Endodermal cell (in vitro differentiated cells): ENCODE data around the gene ADAMTS13. TPM values are rescaled to one million over a fixed set of nuclear protein-coding genes. Genes with fewer than 3 reads are reported as not detected.

ENCODE experiments used
- DNase-seq: peaks from one replicate; pipeline ENCODE4 v3.0.0-alpha.2; 2017
- H3K27ac ChIP-seq: 2 replicates; pipeline ENCODE4 v1.5.1; 2013; ENCODE audit warnings: mild to moderate bottlenecking, low read depth, low read length, moderate library complexity
- H3K27me3 ChIP-seq: 2 replicates; pipeline ENCODE4 v1.6.1; 2013; ENCODE audit warnings: mild to moderate bottlenecking, low read length, moderate library complexity; ENCODE audit not compliant: insufficient read depth, control insufficient read depth, poor library complexity, severe bottlenecking
- H3K36me3 ChIP-seq: 2 replicates; pipeline ENCODE4 v1.7.0; 2013; ENCODE audit warnings: mild to moderate bottlenecking, low read length, moderate library complexity; ENCODE audit not compliant: control insufficient read depth, insufficient read depth
- H3K4me1 ChIP-seq: one replicate; pipeline ENCODE4 v1.7.0; 2013; ENCODE audit warnings: low read length; ENCODE audit not compliant: control insufficient read depth, insufficient read depth
- H3K4me3 ChIP-seq: 2 replicates; pipeline ENCODE4 v1.5.1; 2013; ENCODE audit warnings: mild to moderate bottlenecking, low read length, moderate library complexity
- H3K9ac ChIP-seq: 2 replicates; pipeline ENCODE4 v1.6.1; 2013; ENCODE audit warnings: mild to moderate bottlenecking, low read length, moderate library complexity; ENCODE audit not compliant: poor library complexity, severe bottlenecking; ENCODE audit errors: extremely low read depth
- H3K9me3 ChIP-seq: 2 replicates; pipeline ENCODE4 v1.6.1; 2013; ENCODE audit warnings: mild to moderate bottlenecking, low read length, moderate library complexity; ENCODE audit not compliant: control insufficient read depth
- H3K27ac Mint-ChIP-seq: 2 replicates; pipeline ENCODE4 v1.8.0; 2020; ENCODE audit warnings: mixed read lengths
- H3K27me3 Mint-ChIP-seq: 2 replicates; pipeline ENCODE4 v1.8.0; 2021; ENCODE audit warnings: mild to moderate bottlenecking, mixed read lengths; ENCODE audit not compliant: insufficient read depth
- H3K36me3 Mint-ChIP-seq: 2 replicates; pipeline ENCODE4 v1.8.0; 2020; ENCODE audit warnings: low read depth, mixed read lengths
- H3K4me1 Mint-ChIP-seq: 2 replicates; pipeline ENCODE4 v1.8.0; 2020; ENCODE audit warnings: mixed read lengths
- H3K4me3 Mint-ChIP-seq: 2 replicates; pipeline ENCODE4 v1.8.0; 2020; ENCODE audit warnings: mild to moderate bottlenecking, moderate library complexity, mixed read lengths
- H3K9me3 Mint-ChIP-seq: 2 replicates; pipeline ENCODE4 v1.8.0; 2020; ENCODE audit warnings: mild to moderate bottlenecking, mixed read lengths
- WGBS, 2 experiments: methylation state at CpG; one replicate each; pipeline versions ENCODE4 v1.1.5 to v1.1.7; 2013; ENCODE audit warnings: missing lambda C conversion rate in 2 of 2, mixed read lengths in 1 of 2; ENCODE audit not compliant: insufficient coverage in 1 of 2, insufficient read length in 1 of 2; 5-methylcytosine and 5-hydroxymethylcytosine counted together
- total RNA-seq, 2 donors: library from RNA; stranded (reverse); fragmentation: NEBNext Ultra II Directional in 1 of 2; extraction: Animal tissue kit (Norgen Biotek cat#: 25700) in 1 of 2; gene quantifications; 2 replicates in 1 of 2; 3 replicates in 1 of 2; pipeline ENCODE4 v1.2.1, GENCODE V29; 2021
- TF ChIP-seq, protein P1 (sequence below): fragments of 200-600 bp; sonication (generic); conservative IDR thresholded peaks from 2 replicates; pipeline ENCODE4 v1.5.0; 2021; ENCODE audit warnings: antibody characterized with exemption, mild to moderate bottlenecking

Gene ADAMTS13
- total RNA-seq, 2 donors from 2014 or later = 13.5 to 21.7 TPM

DNA sequence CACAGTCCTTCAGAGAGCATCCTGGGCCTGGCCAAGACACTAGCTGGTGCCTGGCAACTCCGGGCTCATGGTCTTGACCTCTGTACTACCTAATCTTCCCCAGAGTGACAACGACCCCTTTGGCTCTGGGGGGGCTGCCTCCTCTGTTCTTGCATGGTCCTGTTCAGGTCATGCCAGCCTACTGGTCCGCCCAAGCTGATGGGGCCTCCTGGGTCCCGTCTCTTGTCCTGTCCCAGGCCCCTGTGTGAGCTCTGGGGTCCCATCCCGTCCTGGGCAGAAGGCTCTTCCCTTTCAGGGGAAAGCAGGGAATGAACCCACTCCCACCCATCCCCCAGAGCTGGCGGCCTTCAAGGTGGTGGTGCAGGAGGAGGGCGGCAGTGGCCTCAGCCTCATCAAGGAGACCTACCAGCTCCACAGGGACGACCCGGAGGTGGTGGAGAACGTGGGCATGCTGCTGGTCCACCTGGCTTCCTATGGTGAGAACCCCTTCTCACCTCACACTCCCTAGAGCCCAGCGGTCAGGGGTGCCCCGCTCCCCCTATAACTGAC lies 17.6 kb upstream of the ADAMTS13 start:
- Histone ChIP-seq H3K36me3 (peaks cover 33% of the 10 kb centered on the region), H3K4me1 (no peaks in the 10 kb centered on the region), H3K27me3 (no peaks in the 10 kb centered on the region), H3K27ac (no peak overlapping the region), H3K4me3 (no peak overlapping the region), H3K9ac (no peak overlapping the region), H3K9me3 (no peaks in the 10 kb centered on the region)
- no peak for DNase-seq
- TF ChIP-seq, protein P1, sequence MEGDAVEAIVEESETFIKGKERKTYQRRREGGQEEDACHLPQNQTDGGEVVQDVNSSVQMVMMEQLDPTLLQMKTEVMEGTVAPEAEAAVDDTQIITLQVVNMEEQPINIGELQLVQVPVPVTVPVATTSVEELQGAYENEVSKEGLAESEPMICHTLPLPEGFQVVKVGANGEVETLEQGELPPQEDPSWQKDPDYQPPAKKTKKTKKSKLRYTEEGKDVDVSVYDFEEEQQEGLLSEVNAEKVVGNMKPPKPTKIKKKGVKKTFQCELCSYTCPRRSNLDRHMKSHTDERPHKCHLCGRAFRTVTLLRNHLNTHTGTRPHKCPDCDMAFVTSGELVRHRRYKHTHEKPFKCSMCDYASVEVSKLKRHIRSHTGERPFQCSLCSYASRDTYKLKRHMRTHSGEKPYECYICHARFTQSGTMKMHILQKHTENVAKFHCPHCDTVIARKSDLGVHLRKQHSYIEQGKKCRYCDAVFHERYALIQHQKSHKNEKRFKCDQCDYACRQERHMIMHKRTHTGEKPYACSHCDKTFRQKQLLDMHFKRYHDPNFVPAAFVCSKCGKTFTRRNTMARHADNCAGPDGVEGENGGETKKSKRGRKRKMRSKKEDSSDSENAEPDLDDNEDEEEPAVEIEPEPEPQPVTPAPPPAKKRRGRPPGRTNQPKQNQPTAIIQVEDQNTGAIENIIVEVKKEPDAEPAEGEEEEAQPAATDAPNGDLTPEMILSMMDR = no peak
- WGBS, 2 experiments = 94 to 95% methylated on average over 6 to 12 of the region's 12 CpGs
- Mint-ChIP-seq H3K9me3 (no peaks in the 10 kb centered on the region), H3K4me3 (no peak overlapping the region), H3K27me3 (no peaks in the 10 kb centered on the region), H3K36me3 (peaks cover 37% of the 10 kb centered on the region), H3K4me1 (no peaks in the 10 kb centered on the region), H3K27ac (no peak overlapping the region)

DNA sequence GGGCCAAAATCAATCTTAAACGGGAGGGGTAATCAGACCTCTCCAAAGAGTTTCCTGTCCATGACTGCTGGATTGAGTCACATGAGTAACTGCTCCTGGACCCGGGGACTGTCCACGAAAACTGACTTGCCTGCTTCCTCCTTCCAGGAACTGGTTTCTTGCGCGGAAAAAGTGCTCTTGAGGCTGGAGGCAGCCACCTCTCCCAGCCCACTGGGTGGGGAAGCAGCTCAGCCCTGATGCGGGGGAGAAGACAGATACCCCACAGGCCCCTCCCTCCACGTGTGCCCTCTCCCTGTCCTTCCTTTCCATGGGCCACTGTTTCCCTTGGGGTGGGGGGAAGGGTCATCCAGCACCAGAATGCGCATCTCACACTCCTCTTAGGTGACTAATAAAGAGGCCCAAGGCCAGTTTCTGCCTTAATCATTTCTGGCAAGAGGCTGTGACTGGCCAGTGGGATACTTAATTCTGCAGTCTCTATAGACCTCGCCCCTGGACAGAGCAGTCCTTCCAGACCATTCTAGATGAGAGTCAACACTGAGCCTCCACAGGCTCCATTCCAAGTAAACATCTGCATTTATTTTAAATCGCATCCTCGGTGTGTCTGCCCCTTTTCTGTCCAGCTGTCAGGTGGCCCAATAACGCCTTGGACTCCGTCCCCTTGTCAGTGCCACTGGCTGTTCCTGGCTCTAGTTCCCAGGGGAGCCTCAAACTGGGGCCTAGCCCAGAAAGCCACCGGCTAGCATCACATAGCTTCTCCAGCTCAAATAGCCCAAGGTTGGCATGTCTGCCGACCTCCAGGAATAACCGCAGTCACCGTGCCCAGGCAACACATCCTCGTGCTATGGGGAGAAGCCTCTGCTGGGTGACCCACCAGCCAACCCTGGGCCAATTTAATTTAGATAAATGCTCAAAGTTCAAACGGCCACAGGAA lies 16.4 kb upstream of the ADAMTS13 start:
- Mint-ChIP-seq H3K4me3 (no peak overlapping the region), H3K4me1 (no peaks in the 10 kb centered on the region), H3K27ac (peak overlapping the region; percentile 39), H3K27me3 (no peaks in the 10 kb centered on the region), H3K9me3 (no peaks in the 10 kb centered on the region), H3K36me3 (peaks cover 50% of the 10 kb centered on the region)
- no peak overlapping the region for H3K27ac ChIP-seq
- no peak overlapping the region for H3K9ac ChIP-seq
- TF ChIP-seq, protein P1 = no peak
- H3K9me3 ChIP-seq = no peaks in the 10 kb centered on the region
- H3K27me3 ChIP-seq = no peaks in the 10 kb centered on the region
- no peak for DNase-seq
- no peak overlapping the region for H3K4me3 ChIP-seq
- no peaks in the 10 kb centered on the region for H3K4me1 ChIP-seq
- H3K36me3 ChIP-seq = peaks cover 46% of the 10 kb centered on the region
- WGBS, 2 experiments = 87 to 89% methylated on average over 13 to 19 of the region's 19 CpGs

DNA sequence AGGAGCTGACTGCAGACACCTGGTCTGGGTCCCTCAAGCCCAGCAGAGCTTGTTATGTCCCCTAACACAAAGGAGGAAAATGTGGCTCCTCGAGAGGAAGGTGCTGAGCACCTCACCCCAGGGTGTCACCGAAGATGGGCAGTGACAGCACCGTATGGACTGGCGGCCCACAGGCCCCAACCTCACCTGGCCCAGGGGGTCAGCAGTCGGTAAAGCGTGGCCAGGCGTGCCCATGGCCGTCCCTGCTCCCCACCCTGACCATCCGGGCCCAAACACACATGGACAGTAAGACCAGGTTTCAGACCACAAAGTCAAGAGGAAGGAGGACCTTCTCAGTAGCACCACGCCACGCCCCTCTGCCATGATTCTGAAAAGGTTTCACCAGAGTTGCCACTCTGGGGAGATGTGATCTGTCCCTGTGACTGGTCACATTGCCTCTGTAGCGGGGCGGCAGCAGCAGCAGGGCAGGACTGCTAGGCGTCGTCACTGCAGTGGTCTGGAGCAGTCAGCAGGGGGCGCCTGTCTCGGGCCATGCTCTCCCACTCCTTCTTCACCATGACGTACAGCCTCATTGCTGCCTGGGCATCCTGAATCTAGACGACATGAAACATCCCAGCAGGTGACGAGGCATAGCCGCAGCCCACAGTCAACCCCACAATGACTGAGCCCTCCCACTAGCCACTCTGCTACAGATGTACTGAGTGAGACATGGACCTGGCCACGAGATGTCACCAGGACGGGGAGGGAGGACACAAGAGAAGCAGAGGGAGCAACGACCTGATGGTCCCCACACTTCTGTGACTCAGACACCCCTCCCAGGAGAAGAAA lies 15.5 kb upstream of the ADAMTS13 start:
- H3K36me3 ChIP-seq = peaks cover 52% of the 10 kb centered on the region
- H3K27ac Mint-ChIP-seq = peak overlapping the region; percentile 74
- H3K9me3 Mint-ChIP-seq = no peaks in the 10 kb centered on the region
- H3K4me1 Mint-ChIP-seq = no peaks in the 10 kb centered on the region
- no peak overlapping the region for H3K9ac ChIP-seq
- TF ChIP-seq, protein P1 = peak; percentile 98
- 69 to 71% methylated on average over 24 of the region's 24 CpGs for WGBS, 2 experiments
- H3K4me1 ChIP-seq = no peaks in the 10 kb centered on the region
- peaks cover 56% of the 10 kb centered on the region for H3K36me3 Mint-ChIP-seq
- H3K4me3 Mint-ChIP-seq = no peak overlapping the region
- H3K27ac ChIP-seq = no peak overlapping the region
- no peak overlapping the region for H3K4me3 ChIP-seq
- DNase-seq = peak; percentile 92
- H3K27me3 ChIP-seq = no peaks in the 10 kb centered on the region
- H3K9me3 ChIP-seq = no peaks in the 10 kb centered on the region
- H3K27me3 Mint-ChIP-seq = no peaks in the 10 kb centered on the region
